A673 (cell line): Measurements from ENCODE around the gene CLDN14. TPM values are rescaled to one million over a fixed set of nuclear protein-coding genes. Genes with fewer than 3 reads are reported as not detected.

Source experiments
- BruUV-seq: library from RNA; stranded (reverse); fragments of 400-500 nt; replicated peaks from 2 replicates; lab custom pipeline; 2021; lab: Mats Ljungman, UMichigan
- CTCF ChIA-PET: fragments of 300-600 bp; sonication (Branson Sonifier 250); formaldehyde crosslinking; loops from one replicate; lab custom pipeline; 2022; ENCODE audit warnings: antibody characterized with exemption; lab: Charles Lee
- POLR2A ChIA-PET: fragments of 300-600 bp; sonication (Branson Sonifier 250); formaldehyde crosslinking; loops from one replicate; lab custom pipeline; 2022; ENCODE audit warnings: antibody characterized with exemption; ENCODE audit not compliant: low non-redundant PET; lab: Charles Lee
- DNase-seq: peaks from one replicate; pipeline ENCODE4 v3.0.0-alpha.2; 2015; ENCODE audit warnings: low spot score
- H3K27ac ChIP-seq: fragments of 200-600 bp; sonication (generic); 2 replicates; pipeline ENCODE4 v1.5.1; 2016; ENCODE audit warnings: mixed run types, low read depth, mild to moderate bottlenecking, mixed read lengths, antibody characterized with exemption, low read length; ENCODE audit not compliant: poor library complexity, severe bottlenecking
- H3K27me3 ChIP-seq: fragments of 200-600 bp; sonication (generic); replicated peaks from 2 replicates; pipeline ENCODE4 v1.6.1; 2017; ENCODE audit warnings: mixed run types, low read depth, mild to moderate bottlenecking, mixed read lengths, antibody characterized with exemption, low read length; ENCODE audit not compliant: insufficient read depth, poor library complexity
- H3K36me3 ChIP-seq: fragments of 200-600 bp; sonication (generic); 2 replicates; pipeline ENCODE4 v1.6.1; 2016; ENCODE audit warnings: mixed run types, mild to moderate bottlenecking, mixed read lengths, antibody characterized with exemption, low read length; ENCODE audit not compliant: insufficient read depth, poor library complexity, severe bottlenecking
- H3K4me1 ChIP-seq: fragments of 200-600 bp; sonication (generic); 2 replicates; pipeline ENCODE4 v1.6.1; 2017; ENCODE audit warnings: mixed run types, mild to moderate bottlenecking, mixed read lengths, antibody characterized with exemption, low read length; ENCODE audit not compliant: insufficient read depth, poor library complexity, severe bottlenecking
- H3K4me3 ChIP-seq: fragments of 200-600 bp; sonication (generic); 2 replicates; pipeline ENCODE4 v1.5.1; 2016; ENCODE audit warnings: low read depth, mixed run types, mild to moderate bottlenecking, mixed read lengths, low read length; ENCODE audit not compliant: poor library complexity, severe bottlenecking
- H3K9me3 ChIP-seq: fragments of 200-600 bp; sonication (generic); 2 replicates; pipeline ENCODE4 v1.6.1; 2016; ENCODE audit warnings: mixed run types, low read depth, mild to moderate bottlenecking, mixed read lengths, antibody characterized with exemption, low read length; ENCODE audit not compliant: poor library complexity, severe bottlenecking
- EZH2 ChIP-seq: fragments of 200-600 bp; sonication (generic); IDR thresholded peaks from 2 replicates; pipeline ENCODE4 v1.6.1; 2017; ENCODE audit warnings: borderline replicate concordance, low read depth, mild to moderate bottlenecking, mixed read lengths, antibody characterized with exemption, low read length; ENCODE audit not compliant: poor library complexity, severe bottlenecking
- intact Hi-C: fragments of 100-400 bp; cut with micrococcal nuclease; formaldehyde crosslinking; loops from one replicate; pipeline ENCODE4 v1.10.0; 2022; ENCODE audit not compliant: unreplicated experiment
- total RNA-seq: library from RNA; stranded (reverse); gene quantifications from 2 replicates; pipeline ENCODE4 v1.2.3, GENCODE V29; 2021
- TF ChIP-seq, protein P1 (sequence below): fragments of 300-800, 200-600 bp; sonication (generic); conservative IDR thresholded peaks from 2 replicates; pipeline ENCODE4 v1.5.1; 2017; ENCODE audit warnings: low read depth, mild to moderate bottlenecking, antibody characterized with exemption, low read length, moderate library complexity, mixed read lengths

Gene CLDN14
- total RNA-seq, 1 experiment from 2014 or later = not detected

DNA sequence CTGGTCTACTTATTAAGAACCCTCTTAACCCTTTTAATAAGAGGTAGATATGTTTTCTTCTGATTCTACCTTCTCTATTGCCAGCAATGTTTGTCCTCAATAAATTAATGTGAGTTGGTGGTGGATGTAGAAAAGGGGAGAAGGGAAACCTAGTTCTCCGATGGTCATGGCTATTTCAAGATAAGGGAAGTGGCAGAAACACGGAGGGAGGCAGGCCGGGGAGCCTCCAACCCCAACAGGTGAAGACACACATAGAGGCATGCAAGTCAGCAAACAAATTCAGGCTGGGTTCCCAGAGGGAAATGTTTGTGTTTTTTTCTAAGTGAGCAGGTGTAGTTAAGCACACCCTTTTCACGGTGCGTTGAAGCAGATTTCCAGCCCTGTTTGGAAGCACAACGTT, 31.0 kb upstream of the CLDN14 start:
- Histone ChIP-seq H3K9me3 (no peaks in the 10 kb centered on the region), H3K4me1 (peaks cover 11% of the 10 kb centered on the region), H3K27me3 (no peaks in the 10 kb centered on the region), H3K27ac (no peak overlapping the region), H3K36me3 (no peaks in the 10 kb centered on the region), H3K4me3 (no peak overlapping the region)
- ChIA-PET CTCF (no interaction called here), POLR2A (no interaction called here)
- no peak for DNase-seq
- TF ChIP-seq, protein P1, sequence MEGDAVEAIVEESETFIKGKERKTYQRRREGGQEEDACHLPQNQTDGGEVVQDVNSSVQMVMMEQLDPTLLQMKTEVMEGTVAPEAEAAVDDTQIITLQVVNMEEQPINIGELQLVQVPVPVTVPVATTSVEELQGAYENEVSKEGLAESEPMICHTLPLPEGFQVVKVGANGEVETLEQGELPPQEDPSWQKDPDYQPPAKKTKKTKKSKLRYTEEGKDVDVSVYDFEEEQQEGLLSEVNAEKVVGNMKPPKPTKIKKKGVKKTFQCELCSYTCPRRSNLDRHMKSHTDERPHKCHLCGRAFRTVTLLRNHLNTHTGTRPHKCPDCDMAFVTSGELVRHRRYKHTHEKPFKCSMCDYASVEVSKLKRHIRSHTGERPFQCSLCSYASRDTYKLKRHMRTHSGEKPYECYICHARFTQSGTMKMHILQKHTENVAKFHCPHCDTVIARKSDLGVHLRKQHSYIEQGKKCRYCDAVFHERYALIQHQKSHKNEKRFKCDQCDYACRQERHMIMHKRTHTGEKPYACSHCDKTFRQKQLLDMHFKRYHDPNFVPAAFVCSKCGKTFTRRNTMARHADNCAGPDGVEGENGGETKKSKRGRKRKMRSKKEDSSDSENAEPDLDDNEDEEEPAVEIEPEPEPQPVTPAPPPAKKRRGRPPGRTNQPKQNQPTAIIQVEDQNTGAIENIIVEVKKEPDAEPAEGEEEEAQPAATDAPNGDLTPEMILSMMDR = no peak
- intact Hi-C loops = no loop called here
- no TSS peak for BruUV-seq

DNA sequence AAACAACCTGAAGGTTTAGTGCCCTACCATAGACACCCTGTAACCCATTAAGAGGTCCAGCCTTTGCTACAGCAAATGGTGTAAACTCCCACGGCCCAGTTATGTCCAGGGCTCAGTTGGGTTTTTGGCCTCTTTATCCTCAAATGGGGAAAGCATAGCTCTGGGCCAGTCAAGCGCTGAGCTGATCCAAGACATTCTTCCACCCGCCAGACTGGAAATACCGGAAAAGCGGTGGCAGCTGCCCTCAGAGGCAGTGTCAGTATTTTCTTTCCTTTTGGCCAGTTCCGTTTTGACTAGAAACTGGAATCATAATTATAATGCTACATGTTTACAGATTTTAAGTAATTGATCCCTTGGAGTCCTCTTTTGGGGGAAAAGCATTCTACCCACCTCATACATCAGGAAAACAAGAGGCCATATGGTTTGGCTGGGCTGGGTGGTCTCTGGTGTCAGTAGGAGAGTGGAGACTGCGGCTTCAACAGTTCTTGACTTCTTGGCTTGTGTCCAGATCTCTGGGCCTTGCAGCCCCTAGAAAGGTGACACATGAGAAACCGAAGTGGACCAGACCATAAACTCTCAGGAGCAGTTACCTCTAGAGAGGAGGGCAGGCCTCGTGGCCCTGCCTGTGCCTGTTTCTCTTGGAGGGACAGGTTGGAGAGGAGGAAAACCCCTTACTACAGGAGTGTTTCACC, 30.2 kb upstream of the CLDN14 start:
- DNase-seq = no peak
- H3K4me3 ChIP-seq = no peak overlapping the region
- intact Hi-C loops = loop anchor here (10.0 kb wide), 2 partner anchors 205 to 345 kb away; no protein-coding TSS in a partner anchor
- no peaks in the 10 kb centered on the region for H3K36me3 ChIP-seq
- BruUV-seq = no TSS peak
- CTCF ChIA-PET = no interaction called here
- H3K27me3 ChIP-seq = no peaks in the 10 kb centered on the region
- TF ChIP-seq EZH2 = no peak
- TF ChIP-seq, protein P1 = no peak
- no peak overlapping the region for H3K27ac ChIP-seq
- H3K4me1 ChIP-seq = peaks cover 19% of the 10 kb centered on the region
- no peaks in the 10 kb centered on the region for H3K9me3 ChIP-seq
- POLR2A ChIA-PET = no interaction called here

DNA sequence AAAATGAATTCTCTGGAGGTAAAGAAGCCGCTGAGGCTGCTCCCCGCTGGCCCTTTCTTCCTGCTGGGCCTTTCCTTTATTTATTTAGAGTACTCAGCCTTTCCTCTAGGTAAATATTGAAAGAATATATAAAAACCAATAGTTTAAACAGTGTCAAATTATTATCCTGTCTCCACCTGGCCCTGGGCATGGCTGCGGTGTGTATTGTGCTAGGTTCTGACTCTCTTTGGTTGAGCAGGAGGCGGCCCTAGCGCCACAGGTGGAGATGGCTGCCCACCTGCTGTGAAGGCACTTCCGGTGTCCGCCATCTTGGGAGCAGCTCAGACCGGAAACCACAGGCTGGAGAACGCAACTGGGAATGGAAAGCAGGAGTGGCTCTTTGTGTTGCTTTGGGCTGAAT, 29.0 kb upstream of the CLDN14 start:
- POLR2A ChIA-PET = no interaction called here
- intact Hi-C loops = loop anchor here (10.0 kb wide), 2 partner anchors 206 to 346 kb away; no protein-coding TSS in a partner anchor
- H3K4me3 ChIP-seq = no peak overlapping the region
- CTCF ChIA-PET = no interaction called here
- H3K36me3 ChIP-seq = no peaks in the 10 kb centered on the region
- DNase-seq = no peak
- H3K27ac ChIP-seq = no peak overlapping the region
- H3K4me1 ChIP-seq = peaks cover 27% of the 10 kb centered on the region
- H3K9me3 ChIP-seq = no peaks in the 10 kb centered on the region
- H3K27me3 ChIP-seq = no peaks in the 10 kb centered on the region
- BruUV-seq = no TSS peak
- TF ChIP-seq, protein P1 = no peak
- no peak for TF ChIP-seq EZH2
